Lower leg skin (tissue), 4 donors: ENCODE measurements around the gene IFI35. TPM values are rescaled to one million over a fixed set of nuclear protein-coding genes. Genes with fewer than 3 reads are reported as not detected.
"Not testable (repeated sequence)": the region's sequence is repeated elsewhere in the genome, so short reads cannot be mapped to it uniquely, and the experiment has no call there.

Source experiments
- DNase-seq, 2 donors: peaks; one replicate each; pipeline ENCODE4 v3.0.0-alpha.2; 2019; ENCODE audit warnings: low spot score in 2 of 2
- H3K4me3 ChIP-seq: fragments of 200-600 bp; sonication (generic); 2 replicates; pipeline ENCODE4 v1.5.1; 2017; ENCODE audit warnings: mild to moderate bottlenecking, low read depth; ENCODE audit not compliant: poor library complexity, severe bottlenecking
- POLR2A ChIP-seq, 2 donors: fragments of 450-650 bp; IDR thresholded peaks; one replicate each; pipeline ENCODE4 v1.6.1; 2016 to 2017; ENCODE audit warnings: antibody characterized with exemption in 2 of 2, mild to moderate bottlenecking in 1 of 2, moderate library complexity in 1 of 2
- WGBS, 2 donors: methylation state at CpG; one replicate each; pipeline ENCODE4 v1.1.5; 2018; 5-methylcytosine and 5-hydroxymethylcytosine counted together
- intact Hi-C: fragments of 100-400 bp; cut with DNase I; formaldehyde crosslinking; loops from one replicate; pipeline ENCODE4 v1.15.0; 2023; ENCODE audit warnings: low total_unique reads
- total RNA-seq, 4 donors: library from RNA; depleted of rRNA; stranded (reverse); fragments of >200 nt; gene quantifications; one replicate each; pipeline ENCODE4 v1.1.0, GENCODE V29; 2016
- TF ChIP-seq, protein P1 (sequence below), 3 donors: fragments of 450-650 bp; IDR thresholded peaks; one replicate each; pipeline ENCODE4 v1.5.1; 2016; ENCODE audit warnings: antibody characterized with exemption in 3 of 3, mild to moderate bottlenecking in 3 of 3, moderate library complexity in 2 of 3

Gene IFI35
- total RNA-seq: 10 to 100 TPM in 3 of 4 donors, 1 to 10 TPM in 1; 7.6 to 18.5 (median 16.9) TPM

DNA sequence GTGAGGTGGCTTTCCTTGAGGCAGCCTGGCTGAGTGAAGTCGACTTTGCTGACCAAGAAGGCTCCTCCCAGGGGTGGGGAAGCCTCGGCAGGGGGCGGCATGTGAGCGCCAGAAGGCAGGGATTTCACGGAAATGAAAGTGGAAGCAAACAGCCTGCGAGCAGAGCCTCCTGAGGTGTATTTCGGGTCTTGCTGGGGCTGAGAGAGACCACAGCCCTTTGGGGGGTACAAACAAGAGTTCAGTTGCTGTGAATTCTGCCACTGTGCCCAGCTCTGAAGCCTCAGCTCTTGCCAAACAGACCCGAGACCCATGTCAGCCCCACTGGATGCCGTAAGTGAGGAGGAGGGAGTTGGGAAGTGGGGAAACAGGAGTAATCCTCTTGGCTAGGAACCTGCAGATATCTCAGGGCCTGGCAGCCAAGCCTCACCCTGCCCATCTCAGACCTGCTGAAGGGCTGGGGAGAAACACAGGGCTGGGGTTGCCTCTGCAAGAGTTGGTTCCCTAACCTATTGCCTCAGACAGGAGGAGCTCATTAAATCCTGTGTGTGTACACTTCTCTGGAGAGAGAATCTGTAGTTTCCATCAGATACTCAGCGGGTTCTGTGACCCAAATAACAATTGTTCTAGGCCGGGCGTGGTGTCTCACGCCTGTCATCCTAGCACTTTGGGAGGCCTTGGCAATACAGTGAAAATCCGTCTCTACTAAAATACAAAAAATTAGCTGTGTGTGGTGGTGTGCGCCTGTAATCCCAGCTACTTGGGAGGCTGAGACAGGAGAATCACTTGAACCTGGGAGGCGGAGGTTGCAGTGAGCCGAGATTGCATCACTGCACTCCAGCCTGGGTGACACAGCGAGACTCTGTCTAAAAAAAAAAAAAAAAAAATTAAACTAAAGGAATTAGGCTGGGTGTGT lies at the start of gene IFI35:
TSS of gene IFI35 (plus strand) at position 146 of the 913 bp plus-strand sequence. CDS start at position 310, 164 bp downstream.
- 22 to 27% methylated on average over 18 of the region's 18 CpGs for WGBS, 2 donors
- peak; percentile 86 to 98 for DNase-seq
- TF ChIP-seq, protein P1, sequence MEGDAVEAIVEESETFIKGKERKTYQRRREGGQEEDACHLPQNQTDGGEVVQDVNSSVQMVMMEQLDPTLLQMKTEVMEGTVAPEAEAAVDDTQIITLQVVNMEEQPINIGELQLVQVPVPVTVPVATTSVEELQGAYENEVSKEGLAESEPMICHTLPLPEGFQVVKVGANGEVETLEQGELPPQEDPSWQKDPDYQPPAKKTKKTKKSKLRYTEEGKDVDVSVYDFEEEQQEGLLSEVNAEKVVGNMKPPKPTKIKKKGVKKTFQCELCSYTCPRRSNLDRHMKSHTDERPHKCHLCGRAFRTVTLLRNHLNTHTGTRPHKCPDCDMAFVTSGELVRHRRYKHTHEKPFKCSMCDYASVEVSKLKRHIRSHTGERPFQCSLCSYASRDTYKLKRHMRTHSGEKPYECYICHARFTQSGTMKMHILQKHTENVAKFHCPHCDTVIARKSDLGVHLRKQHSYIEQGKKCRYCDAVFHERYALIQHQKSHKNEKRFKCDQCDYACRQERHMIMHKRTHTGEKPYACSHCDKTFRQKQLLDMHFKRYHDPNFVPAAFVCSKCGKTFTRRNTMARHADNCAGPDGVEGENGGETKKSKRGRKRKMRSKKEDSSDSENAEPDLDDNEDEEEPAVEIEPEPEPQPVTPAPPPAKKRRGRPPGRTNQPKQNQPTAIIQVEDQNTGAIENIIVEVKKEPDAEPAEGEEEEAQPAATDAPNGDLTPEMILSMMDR (IDR thresholded peaks at IDR 0.05): no peak
- TF ChIP-seq POLR2A (IDR thresholded peaks at IDR 0.05): no peak
- H3K4me3 ChIP-seq: peak within 1 kb of the TSS; percentile 13
- intact Hi-C loops: no loop called here

DNA sequence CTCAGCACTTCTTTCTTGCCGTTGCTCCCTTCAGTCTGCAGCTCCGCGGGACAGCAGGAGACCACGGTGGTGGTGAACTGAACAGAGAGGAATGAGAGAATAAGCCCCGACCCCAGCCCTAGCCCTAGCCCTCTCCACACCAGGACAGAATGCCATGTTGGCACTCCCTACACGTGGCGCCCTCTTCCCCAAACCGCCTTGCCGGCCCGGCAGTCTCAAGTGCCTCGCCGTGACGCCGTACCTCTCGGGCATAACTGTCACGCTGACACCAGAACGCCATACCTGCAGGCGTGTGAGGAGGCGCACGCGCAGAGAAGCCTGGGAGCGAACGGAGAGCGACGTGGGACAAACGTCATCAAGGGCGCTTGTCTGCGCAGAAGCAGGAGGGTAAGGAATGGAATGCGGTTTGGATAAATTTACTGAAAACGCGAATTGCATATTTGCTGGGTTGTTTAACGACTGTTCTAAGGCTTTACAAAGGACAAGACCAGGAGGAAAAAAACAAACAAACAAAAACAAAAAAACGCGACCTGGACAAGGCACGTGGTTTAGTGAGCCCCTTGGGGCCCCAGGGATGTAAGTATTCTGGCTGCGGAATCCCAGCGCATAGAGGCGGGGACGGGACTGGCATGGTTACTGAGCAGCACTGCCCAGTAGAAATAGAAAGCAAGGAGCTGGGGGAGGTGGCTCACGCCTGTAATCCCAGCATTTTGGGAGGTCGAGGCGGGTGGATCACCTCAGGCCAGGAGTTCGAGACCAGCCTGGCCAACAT lies 42.2 kb upstream of the IFI35 start, which contains the start of gene AARSD1:
TSS of gene AARSD1 (minus strand) at position 294 of the 772 bp plus-strand sequence. CDS start at position 280, 14 bp downstream.
- H3K4me3 ChIP-seq: peak within 1 kb of the TSS; percentile 64
- 1 to 3% methylated on average over 43 of the region's 43 CpGs for WGBS, 2 donors
- DNase-seq: peak; percentile 89 to 98
- peak in 1 of 2 donors; percentile 11 for TF ChIP-seq POLR2A (IDR thresholded peaks at IDR 0.05)
- TF ChIP-seq, protein P1 (IDR thresholded peaks at IDR 0.05): no peak
- intact Hi-C loops: no loop called here

DNA sequence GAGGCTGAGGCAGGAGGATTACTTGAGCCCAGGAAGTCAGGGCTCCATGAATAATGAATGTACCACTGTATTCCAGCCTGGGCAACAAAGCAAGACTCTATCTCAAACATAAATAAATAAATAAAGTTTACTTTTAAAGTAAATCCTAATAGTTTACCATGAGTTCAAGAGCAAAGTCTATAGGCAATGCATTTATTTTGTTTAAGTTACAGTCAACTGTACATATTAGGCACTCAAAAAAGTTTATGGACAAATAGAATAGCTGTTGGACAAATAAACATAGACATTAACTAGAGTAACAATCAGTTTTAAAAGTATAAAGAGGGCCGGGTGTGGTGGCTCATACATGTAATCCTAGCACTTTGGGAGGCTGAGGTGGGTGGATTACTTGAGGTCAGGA lies 38.7 kb upstream of the IFI35 start:
- no peak overlapping the region for H3K4me3 ChIP-seq
- intact Hi-C loops: no loop called here
- no peak for DNase-seq
- WGBS, 2 donors: 78 to 84% methylated on average over 1 of the region's 1 CpG
- TF ChIP-seq, protein P1 (IDR thresholded peaks at IDR 0.05): no peak
- TF ChIP-seq POLR2A (IDR thresholded peaks at IDR 0.05): no peak

DNA sequence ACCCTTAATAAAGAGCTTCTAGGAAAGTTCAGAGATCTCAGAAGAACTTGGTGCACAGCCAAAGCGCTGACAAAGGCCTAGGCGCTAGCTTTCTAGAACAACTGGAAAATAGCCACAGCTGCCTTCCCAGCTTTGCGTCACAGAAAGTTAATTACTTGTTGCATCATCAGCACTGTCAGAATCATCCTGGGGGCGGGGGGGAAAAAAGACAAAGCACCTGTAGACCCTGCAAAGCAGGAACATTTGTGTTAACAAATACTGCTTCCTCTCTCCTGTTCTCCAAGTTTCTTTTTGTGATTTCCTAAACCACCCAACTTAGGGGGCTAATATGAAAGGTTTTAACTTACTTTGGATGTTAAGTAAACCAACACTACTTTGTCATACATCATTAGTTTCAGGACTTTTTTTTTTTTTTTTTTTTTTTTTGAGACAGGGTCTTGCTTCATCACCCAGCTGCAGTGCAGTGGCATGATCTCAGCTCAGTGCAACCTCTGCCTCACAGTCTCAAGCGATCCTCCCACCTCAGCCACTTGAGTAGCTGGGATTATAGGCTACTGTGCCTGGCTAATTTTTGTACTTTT lies 37.5 kb upstream of the IFI35 start:
- no peak for DNase-seq
- H3K4me3 ChIP-seq: no peak overlapping the region
- intact Hi-C loops: no loop called here
- WGBS, 2 donors: 44 to 45% methylated on average over 5 of the region's 5 CpGs
- no peak for TF ChIP-seq POLR2A (IDR thresholded peaks at IDR 0.05)
- TF ChIP-seq, protein P1 (IDR thresholded peaks at IDR 0.05): no peak

DNA sequence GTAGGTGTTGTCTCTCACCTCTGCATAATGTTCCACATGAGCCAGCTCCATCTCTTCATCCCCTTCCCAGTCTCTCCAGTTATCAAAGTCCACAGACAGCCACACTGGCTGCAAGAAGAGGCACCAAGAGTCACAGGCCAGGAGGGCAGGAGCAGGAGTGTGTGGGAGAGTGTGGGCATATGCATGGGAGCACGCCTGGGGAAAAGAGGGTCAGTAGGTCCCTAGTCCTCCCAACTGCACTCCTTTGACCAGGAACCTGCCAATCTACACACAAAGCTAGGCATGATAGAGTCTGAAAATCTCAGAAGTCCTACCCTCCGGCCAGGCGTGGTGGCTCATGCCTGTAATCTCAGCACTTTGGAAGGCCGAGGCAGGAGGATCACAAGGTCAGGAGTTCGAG lies 35.0 kb upstream of the IFI35 start:
- H3K4me3 ChIP-seq: no peak overlapping the region
- no peak for TF ChIP-seq POLR2A (IDR thresholded peaks at IDR 0.05)
- TF ChIP-seq, protein P1 (IDR thresholded peaks at IDR 0.05): no peak
- 90 to 92% methylated on average over 5 of the region's 5 CpGs for WGBS, 2 donors
- intact Hi-C loops: no loop called here
- no peak for DNase-seq

DNA sequence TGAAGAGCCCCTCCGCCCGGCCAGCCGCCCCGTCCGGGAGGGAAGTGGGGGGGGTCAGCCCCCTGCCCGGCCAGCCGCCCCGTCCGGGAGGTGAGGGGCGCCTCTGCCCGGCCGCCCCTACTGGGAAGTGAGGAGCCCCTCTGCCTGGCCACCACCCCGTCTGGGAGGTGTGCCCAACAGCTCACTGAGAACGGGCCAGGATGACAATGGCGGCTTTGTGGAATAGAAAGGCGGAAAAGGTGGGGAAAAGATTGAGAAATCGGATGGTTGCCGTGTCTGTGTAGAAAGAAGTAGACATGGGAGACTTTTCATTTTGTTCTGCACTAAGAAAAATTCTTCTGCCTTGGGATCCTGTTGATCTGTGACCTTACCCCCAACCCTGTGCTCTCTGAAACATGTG lies 33.3 kb upstream of the IFI35 start:
- WGBS, 2 donors: 58 to 84% methylated on average over 4 to 5 of the region's 18 CpGs
- intact Hi-C loops, H3K4me3 ChIP-seq, DNase-seq: not testable (repeated sequence)
